ENCODE data around the gene PLA2G2D.

The PLA2G2D gene

DNA sequence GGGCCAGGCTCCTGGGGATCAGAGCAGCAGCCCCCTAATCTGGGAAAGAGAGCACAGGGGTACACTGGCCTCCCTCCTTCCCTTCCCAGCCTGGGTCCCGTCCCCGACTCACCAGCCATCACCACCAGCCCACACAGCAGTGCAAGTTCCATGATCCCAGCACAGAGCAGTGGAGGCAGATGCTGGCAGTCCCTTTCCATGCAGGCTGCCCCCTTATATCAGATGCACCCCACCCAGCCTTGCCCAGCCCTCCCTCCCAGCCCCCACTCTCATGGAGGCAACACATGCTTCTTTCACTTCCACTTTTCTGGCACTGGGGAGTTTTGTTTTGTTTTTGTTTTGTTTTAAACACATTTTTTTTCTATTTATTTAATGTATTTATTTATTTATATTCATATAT, at the start of gene PLA2G2D:
PLA2G2D (minus strand) TSS at position 190 of the 400 bp plus-strand sequence; CDS start at position 152, 38 bp downstream.
- no peak for DNase-seq

DNA sequence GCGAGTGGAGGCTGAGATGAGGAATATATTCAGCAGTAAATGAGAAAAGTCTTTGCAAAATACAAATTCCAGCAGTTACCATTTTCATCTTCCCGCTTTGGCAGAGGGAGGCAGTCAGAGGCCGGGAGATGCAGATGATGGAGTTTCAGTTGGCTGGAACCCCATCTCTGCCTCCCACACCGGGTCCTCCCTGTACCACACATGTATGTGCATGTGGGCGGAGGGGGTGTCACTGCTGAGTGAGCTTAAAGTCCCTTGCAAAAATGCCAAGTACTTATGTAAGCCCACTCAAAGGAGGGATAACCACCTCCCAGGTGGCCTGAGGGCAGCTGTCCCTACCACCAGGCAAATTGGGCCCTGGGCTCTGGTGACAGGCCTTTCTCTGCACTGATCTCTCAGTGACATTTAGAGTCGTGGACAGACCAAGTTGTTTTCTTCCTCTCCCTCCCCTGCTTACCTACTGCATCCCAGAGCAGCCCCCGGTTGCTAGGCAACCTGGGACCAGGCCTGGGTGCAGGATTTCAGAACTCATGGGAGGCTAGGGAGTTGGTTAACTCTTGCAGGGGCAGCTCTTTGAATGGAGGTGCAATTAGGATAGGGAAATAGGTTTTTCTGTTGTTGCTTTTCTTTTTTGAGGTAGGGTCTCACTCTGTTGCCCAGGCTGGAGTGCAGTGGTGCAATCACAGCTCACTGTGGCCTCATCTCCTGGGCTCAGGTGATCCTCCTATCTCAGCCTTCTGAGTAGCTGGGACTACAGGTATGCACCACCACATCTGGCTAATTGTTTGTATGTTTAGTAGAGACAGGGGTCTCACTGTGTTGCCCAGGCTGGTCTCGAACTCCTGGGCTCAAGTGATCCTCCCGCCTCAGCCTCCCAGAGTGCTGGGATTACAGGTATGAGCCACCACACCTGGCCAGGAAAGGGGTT, 49.5 kb upstream of the PLA2G2D start:
- DNase-seq: no peak

- no peak for DNase-seq
These were observed 47.8 kb upstream of the PLA2G2D start for GRCh38 chr1:20167126-20167525.

GRCh38 chr1:20166051-20166450, 46.7 kb upstream of the PLA2G2D start:
- DNase-seq: no peak

GRCh38 chr1:20165522-20165951, 46.2 kb upstream of the PLA2G2D start:
- no peak for DNase-seq

GRCh38 chr1:20164694-20165202, 45.4 kb upstream of the PLA2G2D start:
- DNase-seq: no peak

- no peak for DNase-seq
These were observed 40.7 kb upstream of the PLA2G2D start for GRCh38 chr1:20160034-20160433.

GRCh38 chr1:20158358-20159070, 39.2 kb upstream of the PLA2G2D start:
- DNase-seq: no peak

DNA sequence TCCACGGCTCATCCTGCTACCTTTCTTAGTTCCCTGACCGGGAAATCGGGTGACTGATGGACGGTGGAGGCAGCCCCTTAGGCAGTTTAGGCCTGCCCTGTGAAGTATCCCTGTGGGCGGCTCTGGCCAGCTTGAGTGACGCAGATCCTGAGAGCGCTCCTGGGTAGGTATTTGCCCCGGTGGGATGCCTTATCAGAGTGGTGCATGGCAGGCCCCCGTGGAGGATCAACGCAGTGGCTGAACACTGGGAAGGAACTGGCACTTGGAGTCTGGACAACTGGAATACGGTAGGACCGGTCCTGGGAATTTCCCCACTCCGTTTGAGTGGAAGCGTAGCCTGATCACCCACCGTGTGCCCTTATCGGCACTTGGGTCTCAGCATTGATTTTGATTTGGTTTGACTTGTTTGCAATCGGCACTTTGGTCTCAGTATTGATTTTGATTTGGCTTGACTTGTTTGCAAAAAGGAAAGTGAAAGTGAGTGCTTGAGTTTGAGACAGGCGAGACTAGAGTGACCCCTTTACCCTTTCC, 35.0 kb upstream of the PLA2G2D start:
- no peak for DNase-seq

DNA sequence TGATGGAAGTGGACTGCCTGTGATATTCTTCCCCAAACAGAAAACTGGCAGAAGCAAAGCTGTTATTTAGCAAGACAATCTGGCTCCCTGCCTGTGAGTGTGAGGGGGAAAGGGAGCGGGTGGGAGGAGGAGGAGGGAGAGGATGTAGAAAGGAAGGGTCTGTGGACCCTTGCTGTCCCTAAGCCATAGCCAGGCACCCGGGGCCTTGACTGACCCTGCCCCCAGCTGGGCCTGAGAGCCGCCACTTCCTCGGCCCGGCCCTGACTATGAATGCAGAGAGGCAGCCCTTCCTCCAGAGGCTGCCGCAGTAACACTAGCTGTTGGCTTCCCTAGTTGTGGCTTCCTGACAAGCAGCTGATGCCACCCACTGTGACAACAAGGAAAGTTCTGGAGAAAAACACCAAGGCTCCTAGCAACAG, 33.7 kb upstream of the PLA2G2D start:
- peak; percentile 64 for DNase-seq

DNA sequence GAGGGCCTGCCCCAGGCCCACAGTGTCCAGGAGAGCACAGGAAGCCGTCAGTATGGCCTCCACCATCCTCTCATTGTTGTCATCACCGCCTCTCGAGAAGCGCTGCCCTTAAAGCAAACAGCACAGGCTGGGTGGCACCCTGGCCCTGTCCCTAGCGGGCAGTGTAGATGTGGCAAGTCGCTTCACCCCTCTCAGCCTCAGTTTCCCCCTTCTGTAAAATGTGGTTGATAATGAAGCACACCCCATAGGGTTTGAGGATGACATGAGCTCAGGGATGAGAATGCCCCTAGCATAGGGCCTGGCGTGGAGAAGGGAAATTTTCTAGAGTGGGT, 33.2 kb upstream of the PLA2G2D start:
- no peak for DNase-seq

DNA sequence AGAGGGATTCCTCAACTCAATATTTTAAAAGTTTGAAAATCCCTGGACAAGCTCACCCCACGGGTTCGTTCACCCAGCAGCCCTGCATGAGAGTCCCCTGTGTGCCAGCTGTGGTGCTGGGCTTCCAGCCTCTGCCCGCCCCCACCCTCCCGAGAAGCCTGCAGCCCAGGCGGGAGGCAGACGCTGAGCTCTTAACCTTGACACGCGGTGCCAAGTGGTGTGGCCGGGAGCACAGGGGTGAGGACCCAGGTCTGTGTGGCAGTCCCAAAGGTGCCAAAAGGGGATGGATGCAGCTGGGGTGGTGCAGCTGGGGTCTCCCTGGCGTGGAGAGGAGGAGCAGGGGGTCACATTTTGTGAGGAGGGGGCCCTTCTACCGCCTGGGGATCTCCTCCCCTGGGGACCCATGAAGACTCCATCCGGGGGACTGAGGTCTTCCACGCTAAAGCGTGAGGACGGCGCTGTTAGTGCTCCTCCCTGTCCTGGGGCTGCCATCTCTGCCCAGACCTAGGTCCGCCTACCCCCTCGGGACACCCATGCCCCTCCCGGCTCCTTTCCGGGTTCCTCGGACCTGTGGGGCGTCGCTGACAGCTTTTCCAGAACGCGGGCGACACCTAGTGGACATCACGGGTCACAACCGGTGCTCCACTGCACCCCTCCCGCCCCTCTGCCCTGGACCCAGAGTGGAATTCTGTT, 32.7 kb upstream of the PLA2G2D start:
- DNase-seq: peak; percentile 58

- DNase-seq: no peak
These were observed 31.6 kb upstream of the PLA2G2D start for GRCh38 chr1:20150969-20151368.

DNA sequence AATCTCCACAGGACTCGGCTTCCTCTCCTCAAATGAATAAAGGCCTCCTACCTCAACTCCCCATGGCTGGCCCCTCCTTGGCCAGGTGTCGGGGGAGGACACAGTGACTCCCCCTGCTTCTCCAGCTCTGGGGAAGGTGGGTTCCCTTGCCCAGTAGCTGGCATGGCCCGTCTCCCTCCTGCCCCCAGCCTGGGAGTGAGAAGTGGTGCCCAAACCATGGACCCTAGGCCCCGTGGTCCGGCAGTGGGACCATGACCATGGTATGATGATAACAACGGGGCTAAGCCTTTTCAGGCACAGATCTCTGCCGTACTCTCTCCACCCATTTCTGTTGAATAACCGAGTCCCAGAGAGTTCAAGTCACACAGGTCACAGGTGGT, 31.0 kb upstream of the PLA2G2D start:
- no peak for DNase-seq

GRCh38 chr1:20149601-20150325, 30.4 kb upstream of the PLA2G2D start:
- DNase-seq: no peak

- DNase-seq: no peak
These were observed 29.5 kb upstream of the PLA2G2D start for GRCh38 chr1:20148571-20149500.

- no peak for DNase-seq
These were observed 28.7 kb upstream of the PLA2G2D start for GRCh38 chr1:20147846-20148570.

DNA sequence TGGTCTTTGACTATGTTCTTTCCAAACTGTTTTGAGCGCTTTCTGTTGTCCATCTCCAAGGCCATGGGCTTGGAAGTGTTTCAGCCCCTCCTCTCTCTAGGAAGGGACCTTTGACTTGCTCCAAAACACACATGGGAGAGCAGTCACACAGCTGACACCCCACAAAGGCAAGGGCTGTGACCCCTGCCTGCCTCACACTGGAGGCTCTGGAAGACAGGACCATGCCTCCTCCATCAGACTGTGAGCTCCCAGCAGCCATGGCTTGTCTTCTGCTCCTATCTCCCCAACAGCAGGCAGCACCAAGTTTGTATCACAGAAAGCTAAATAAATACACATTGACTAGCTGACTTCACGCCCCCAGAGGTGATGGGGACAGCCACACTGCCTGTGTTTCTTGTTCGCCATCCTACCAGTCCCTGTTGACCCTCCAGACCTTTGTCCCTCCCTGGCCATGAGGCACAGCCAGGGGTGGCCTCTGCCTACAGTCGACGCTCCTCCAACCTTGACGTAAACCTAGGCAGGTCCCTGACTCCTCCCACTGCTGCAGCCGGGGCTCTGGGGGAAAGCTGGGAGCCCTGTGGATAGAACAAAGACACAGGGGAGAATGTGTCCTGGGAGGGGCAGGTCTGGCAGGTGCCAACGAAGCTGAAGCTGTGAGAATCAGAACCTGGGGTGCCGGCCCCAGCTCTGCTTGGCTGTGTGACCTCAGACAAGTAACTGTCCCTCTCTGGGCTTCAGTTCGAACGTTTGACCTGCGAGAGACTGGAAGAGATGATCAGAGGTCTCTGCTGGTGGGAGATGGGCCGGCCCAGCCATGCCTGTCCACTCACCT, 24.6 kb upstream of the PLA2G2D start:
- DNase-seq: no peak

DNA sequence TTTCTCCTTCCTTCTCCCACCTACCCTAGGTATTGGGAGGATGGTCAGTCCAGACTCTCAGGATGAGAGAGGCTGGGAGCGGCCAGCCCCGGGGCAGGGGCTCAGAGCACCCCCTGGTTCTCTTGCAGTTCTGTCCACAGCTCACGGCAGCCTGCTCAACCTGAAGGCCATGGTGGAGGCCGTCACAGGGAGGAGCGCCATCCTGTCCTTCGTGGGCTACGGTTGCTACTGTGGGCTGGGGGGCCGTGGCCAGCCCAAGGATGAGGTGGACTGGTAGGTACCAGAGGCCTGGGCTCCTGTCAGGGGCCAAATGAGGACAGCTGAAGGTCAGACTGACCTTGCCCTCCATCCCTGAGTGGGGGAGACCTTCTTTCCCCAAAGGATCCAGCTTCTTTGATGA, 24.0 kb upstream of the PLA2G2D start:
- no peak for DNase-seq

Measured in DMS153 (cell line).